ENCODE results near the gene RCOR2.

Gene RCOR2

GRCh38 chr11:63945477-63946163 lies 28.7 kb upstream of the RCOR2 start:
- Histone ChIP-seq H3K9ac (ENCODE audit: low read depth, low read length) (no peak overlapping the region), H3K79me2 (ENCODE audit: insufficient read depth, low read length) (peaks cover 55% of the 10 kb centered on the region), H3K4me2 (ENCODE audit: insufficient read depth, low read length) (no peak overlapping the region), H3K4me3 (ENCODE audit: low read depth in 1 of 2, low read length in 2 of 2) (no peak overlapping the region), H3K27ac (ENCODE audit: low read length) (no peak overlapping the region), H3K36me3 (ENCODE audit: insufficient read depth, low read length) (peaks cover 55% of the 10 kb centered on the region), H3K27me3 (ENCODE audit: insufficient read depth, low read length, poor library complexity) (no peaks in the 10 kb centered on the region), H4K20me1 (ENCODE audit: insufficient read depth, low read length) (peaks cover 34% of the 10 kb centered on the region), H3K4me1 (ENCODE audit: insufficient read depth, low read length) (peaks cover 11% of the 10 kb centered on the region), H3K9me3 (ENCODE audit: insufficient read depth, low read length, severe bottlenecking) (no peaks in the 10 kb centered on the region), H2AFZ (ENCODE audit: low read depth, low read length) (no peak overlapping the region)
- DNase-seq (peak; percentile 61), ATAC-seq (ENCODE audit: insufficient read depth, low read depth) (peak; percentile 90)
- no peak for TF ChIP-seq EZH2 (IDR thresholded peaks at IDR 0.05; ENCODE audit: borderline replicate concordance, low read depth, low read length, severe bottlenecking)
- TF ChIP-seq, protein P1, sequence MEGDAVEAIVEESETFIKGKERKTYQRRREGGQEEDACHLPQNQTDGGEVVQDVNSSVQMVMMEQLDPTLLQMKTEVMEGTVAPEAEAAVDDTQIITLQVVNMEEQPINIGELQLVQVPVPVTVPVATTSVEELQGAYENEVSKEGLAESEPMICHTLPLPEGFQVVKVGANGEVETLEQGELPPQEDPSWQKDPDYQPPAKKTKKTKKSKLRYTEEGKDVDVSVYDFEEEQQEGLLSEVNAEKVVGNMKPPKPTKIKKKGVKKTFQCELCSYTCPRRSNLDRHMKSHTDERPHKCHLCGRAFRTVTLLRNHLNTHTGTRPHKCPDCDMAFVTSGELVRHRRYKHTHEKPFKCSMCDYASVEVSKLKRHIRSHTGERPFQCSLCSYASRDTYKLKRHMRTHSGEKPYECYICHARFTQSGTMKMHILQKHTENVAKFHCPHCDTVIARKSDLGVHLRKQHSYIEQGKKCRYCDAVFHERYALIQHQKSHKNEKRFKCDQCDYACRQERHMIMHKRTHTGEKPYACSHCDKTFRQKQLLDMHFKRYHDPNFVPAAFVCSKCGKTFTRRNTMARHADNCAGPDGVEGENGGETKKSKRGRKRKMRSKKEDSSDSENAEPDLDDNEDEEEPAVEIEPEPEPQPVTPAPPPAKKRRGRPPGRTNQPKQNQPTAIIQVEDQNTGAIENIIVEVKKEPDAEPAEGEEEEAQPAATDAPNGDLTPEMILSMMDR (IDR thresholded peaks at IDR 0.05; ENCODE audit: borderline replicate concordance, extremely low read depth, low read length, poor library complexity, severe bottlenecking), result peak; percentile 87

GRCh38 chr11:63944987-63945386 lies 28.0 kb upstream of the RCOR2 start:
- H3K4me1 ChIP-seq (ENCODE audit: insufficient read depth, low read length), result peaks cover 18% of the 10 kb centered on the region
- no peak overlapping the region for H3K4me3 ChIP-seq (ENCODE audit: low read depth in 1 of 2, low read length in 2 of 2)
- DNase-seq (no peak), ATAC-seq (ENCODE audit: insufficient read depth, low read depth) (no peak)
- TF ChIP-seq, protein P1 (IDR thresholded peaks at IDR 0.05; ENCODE audit: borderline replicate concordance, extremely low read depth, low read length, poor library complexity, severe bottlenecking), result no peak
- no peak for TF ChIP-seq EZH2 (IDR thresholded peaks at IDR 0.05; ENCODE audit: borderline replicate concordance, low read depth, low read length, severe bottlenecking)
- H3K27ac ChIP-seq (ENCODE audit: low read length), result no peak overlapping the region
- no peak overlapping the region for H3K9ac ChIP-seq (ENCODE audit: low read depth, low read length)
- H3K36me3 ChIP-seq (ENCODE audit: insufficient read depth, low read length), result peaks cover 49% of the 10 kb centered on the region
- no peak overlapping the region for H2AFZ ChIP-seq (ENCODE audit: low read depth, low read length)
- peaks cover 34% of the 10 kb centered on the region for H4K20me1 ChIP-seq (ENCODE audit: insufficient read depth, low read length)
- H3K27me3 ChIP-seq (ENCODE audit: insufficient read depth, low read length, poor library complexity), result no peaks in the 10 kb centered on the region
- no peaks in the 10 kb centered on the region for H3K9me3 ChIP-seq (ENCODE audit: insufficient read depth, low read length, severe bottlenecking)
- H3K79me2 ChIP-seq (ENCODE audit: insufficient read depth, low read length), result peaks cover 62% of the 10 kb centered on the region
- H3K4me2 ChIP-seq (ENCODE audit: insufficient read depth, low read length), result no peak overlapping the region

DNA sequence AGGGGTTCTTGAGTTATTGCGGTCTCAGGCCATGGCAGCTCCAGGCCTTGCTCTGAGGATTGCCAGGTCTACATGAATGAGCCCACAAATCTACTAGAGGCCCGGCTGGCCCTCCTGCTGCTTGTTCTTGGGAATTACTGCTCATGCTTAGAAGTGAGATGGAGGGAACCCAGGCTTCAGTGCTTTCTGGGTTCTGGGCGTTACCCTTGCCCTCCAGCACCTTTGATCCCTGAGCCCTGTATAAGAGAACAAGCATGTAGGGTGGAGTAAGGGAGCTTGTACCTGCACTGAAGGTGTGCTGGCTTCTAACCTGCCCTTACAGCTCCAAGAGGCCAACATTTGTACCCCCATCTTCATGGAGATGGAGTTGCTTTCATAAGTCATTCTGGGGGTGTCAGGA lies 25.8 kb upstream of the RCOR2 start:
- Histone ChIP-seq H3K9me3 (ENCODE audit: insufficient read depth, low read length, severe bottlenecking) (no peaks in the 10 kb centered on the region), H3K4me3 (ENCODE audit: low read depth in 1 of 2, low read length in 2 of 2) (no peak overlapping the region), H3K4me1 (ENCODE audit: insufficient read depth, low read length) (peaks cover 31% of the 10 kb centered on the region), H2AFZ (ENCODE audit: low read depth, low read length) (no peak overlapping the region), H3K9ac (ENCODE audit: low read depth, low read length) (no peak overlapping the region), H3K36me3 (ENCODE audit: insufficient read depth, low read length) (peaks cover 41% of the 10 kb centered on the region), H3K4me2 (ENCODE audit: insufficient read depth, low read length) (no peak overlapping the region), H3K79me2 (ENCODE audit: insufficient read depth, low read length) (peaks cover 73% of the 10 kb centered on the region), H3K27ac (ENCODE audit: low read length) (no peak overlapping the region), H4K20me1 (ENCODE audit: insufficient read depth, low read length) (peaks cover 34% of the 10 kb centered on the region), H3K27me3 (ENCODE audit: insufficient read depth, low read length, poor library complexity) (no peaks in the 10 kb centered on the region)
- no peak for TF ChIP-seq EZH2 (IDR thresholded peaks at IDR 0.05; ENCODE audit: borderline replicate concordance, low read depth, low read length, severe bottlenecking)
- TF ChIP-seq, protein P1 (IDR thresholded peaks at IDR 0.05; ENCODE audit: borderline replicate concordance, extremely low read depth, low read length, poor library complexity, severe bottlenecking), result no peak
- ATAC-seq (ENCODE audit: insufficient read depth, low read depth), result no peak
- no peak for DNase-seq

Data from DND-41 (cell line).